Lung (tissue), 12 donors: ENCODE results near the gene WFS1. TPM values are rescaled to one million over a fixed set of nuclear protein-coding genes. Genes with fewer than 3 reads are reported as not detected.

Experiments used
- ATAC-seq: fragments of 200-7000 bp; cut with Tn5 transposase; one replicate; pipeline ENCODE4 v1.9.1; 2020; ENCODE audit warnings: moderate number of reproducible peaks; ENCODE audit not compliant: insufficient read depth, low FRiP score
- DNase-seq, 3 donors: peaks; one replicate each; pipeline ENCODE4 v3.0.0-alpha.2; 2013 to 2017
- H3K27ac ChIP-seq, 2 donors: one replicate each; pipeline ENCODE4 v1.5.1; 2013; ENCODE audit warnings: mild to moderate bottlenecking in 2 of 2, moderate library complexity in 2 of 2, control low read depth in 1 of 2, inconsistent platforms in 1 of 2, low read depth in 1 of 2, low read length in 1 of 2
- H3K27me3 ChIP-seq, 3 donors: one replicate each; pipeline ENCODE4 v1.5.1; 2013; ENCODE audit warnings: low read length in 2 of 3; ENCODE audit not compliant: control insufficient read depth in 3 of 3, insufficient read depth in 3 of 3
- H3K36me3 ChIP-seq, 4 donors: one replicate each; pipeline ENCODE4 v1.5.1; 2013; ENCODE audit warnings: low read length in 4 of 4, mild to moderate bottlenecking in 1 of 4, moderate library complexity in 1 of 4; ENCODE audit not compliant: control insufficient read depth in 4 of 4, insufficient read depth in 4 of 4
- H3K4me1 ChIP-seq, 5 donors: one replicate each; pipeline ENCODE4 v1.5.1; 2013; ENCODE audit warnings: low read length in 5 of 5, mild to moderate bottlenecking in 2 of 5, moderate library complexity in 1 of 5; ENCODE audit not compliant: control insufficient read depth in 5 of 5, insufficient read depth in 5 of 5
- H3K4me3 ChIP-seq: one replicate; pipeline ENCODE4 v1.5.1; 2013; ENCODE audit warnings: mild to moderate bottlenecking, control low read depth, moderate library complexity
- H3K9ac ChIP-seq, 2 donors: one replicate each; pipeline ENCODE4 v1.5.1; 2013; ENCODE audit warnings: low read length in 2 of 2, control low read depth in 1 of 2; ENCODE audit not compliant: insufficient read depth in 1 of 2
- H3K9me3 ChIP-seq, 4 donors: one replicate each; pipeline ENCODE4 v1.5.1; 2013; ENCODE audit warnings: low read length in 3 of 4, mild to moderate bottlenecking in 1 of 4, moderate library complexity in 1 of 4; ENCODE audit not compliant: control insufficient read depth in 4 of 4, insufficient read depth in 3 of 4
- WGBS, 2 donors: extraction: QIAGEN DNeasy Blood & Tissue Kit; methylation state at CpG; one replicate each; pipeline ENCODE4 v1.1.7; 2013; 5-methylcytosine and 5-hydroxymethylcytosine counted together
- polyA plus RNA-seq, 2 donors: library from polyadenylated mRNA; stranded (reverse); fragments of 200-250 nt; gene quantifications; one replicate each; pipeline ENCODE4 v1.2.1, GENCODE V29; 2013
- total RNA-seq, 2 donors: library from RNA; depleted of rRNA in 1 of 2; stranded (reverse); fragments of >200 nt in 1 of 2; gene quantifications; one replicate each; pipeline ENCODE4 v1.2.1, GENCODE V29; 2014 to 2021
- TF ChIP-seq, protein P1 (sequence below): IDR thresholded peaks from 2 replicates; pipeline ENCODE4 v1.5.1; 2012; ENCODE audit warnings: mild to moderate bottlenecking; ENCODE audit errors: control extremely low read depth, extremely low read depth
- donor health status: control.
- donor health status: control.
- donor health status: Bipolar disorder and iron deficiency.
- donor health status: healthy.
- donor health status: DM: yes; HTN: yes; CAD: no.

The WFS1 gene
- total and polyA plus RNA-seq, 4 donors, result 26.5 to 76.0 (median 30.2) TPM

DNA sequence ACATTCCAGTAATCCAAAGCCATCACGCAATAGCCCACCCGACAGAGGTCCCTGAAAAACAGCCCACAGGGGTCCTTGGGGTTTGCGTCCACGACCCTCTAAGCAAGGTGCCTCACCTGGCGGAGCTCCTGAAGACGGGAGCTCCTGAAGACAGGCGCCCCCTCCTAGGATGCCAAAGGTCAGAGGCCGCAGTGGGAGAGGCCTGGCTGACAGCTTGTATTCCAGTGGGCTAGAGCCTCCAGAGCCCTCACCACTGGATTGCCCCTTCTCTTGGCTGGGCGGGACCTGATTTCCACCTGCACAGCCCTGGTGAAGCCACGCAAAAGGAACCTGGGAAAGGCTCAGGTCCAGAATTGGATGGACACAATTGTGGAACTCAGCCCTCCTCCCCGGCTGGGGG, 29.7 kb upstream of the WFS1 start:
- DNase-seq, result no peak
- Histone ChIP-seq H3K9me3 (peaks cover 0 to 13% (median 2%) of the 10 kb centered on the region in 4 donors), H3K4me3 (no peak overlapping the region), H3K27ac (no peak overlapping the region), H3K27me3 (peaks cover 3 to 31% (median 8%) of the 10 kb centered on the region in 3 donors), H3K36me3 (no peaks in the 10 kb centered on the region), H3K4me1 (no peaks in the 10 kb centered on the region), H3K9ac (no peak overlapping the region)
- TF ChIP-seq, protein P1, sequence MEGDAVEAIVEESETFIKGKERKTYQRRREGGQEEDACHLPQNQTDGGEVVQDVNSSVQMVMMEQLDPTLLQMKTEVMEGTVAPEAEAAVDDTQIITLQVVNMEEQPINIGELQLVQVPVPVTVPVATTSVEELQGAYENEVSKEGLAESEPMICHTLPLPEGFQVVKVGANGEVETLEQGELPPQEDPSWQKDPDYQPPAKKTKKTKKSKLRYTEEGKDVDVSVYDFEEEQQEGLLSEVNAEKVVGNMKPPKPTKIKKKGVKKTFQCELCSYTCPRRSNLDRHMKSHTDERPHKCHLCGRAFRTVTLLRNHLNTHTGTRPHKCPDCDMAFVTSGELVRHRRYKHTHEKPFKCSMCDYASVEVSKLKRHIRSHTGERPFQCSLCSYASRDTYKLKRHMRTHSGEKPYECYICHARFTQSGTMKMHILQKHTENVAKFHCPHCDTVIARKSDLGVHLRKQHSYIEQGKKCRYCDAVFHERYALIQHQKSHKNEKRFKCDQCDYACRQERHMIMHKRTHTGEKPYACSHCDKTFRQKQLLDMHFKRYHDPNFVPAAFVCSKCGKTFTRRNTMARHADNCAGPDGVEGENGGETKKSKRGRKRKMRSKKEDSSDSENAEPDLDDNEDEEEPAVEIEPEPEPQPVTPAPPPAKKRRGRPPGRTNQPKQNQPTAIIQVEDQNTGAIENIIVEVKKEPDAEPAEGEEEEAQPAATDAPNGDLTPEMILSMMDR, result no peak
- 79 to 83% methylated on average over 11 of the region's 11 CpGs for WGBS, 2 donors
- ATAC-seq, result no peak

DNA sequence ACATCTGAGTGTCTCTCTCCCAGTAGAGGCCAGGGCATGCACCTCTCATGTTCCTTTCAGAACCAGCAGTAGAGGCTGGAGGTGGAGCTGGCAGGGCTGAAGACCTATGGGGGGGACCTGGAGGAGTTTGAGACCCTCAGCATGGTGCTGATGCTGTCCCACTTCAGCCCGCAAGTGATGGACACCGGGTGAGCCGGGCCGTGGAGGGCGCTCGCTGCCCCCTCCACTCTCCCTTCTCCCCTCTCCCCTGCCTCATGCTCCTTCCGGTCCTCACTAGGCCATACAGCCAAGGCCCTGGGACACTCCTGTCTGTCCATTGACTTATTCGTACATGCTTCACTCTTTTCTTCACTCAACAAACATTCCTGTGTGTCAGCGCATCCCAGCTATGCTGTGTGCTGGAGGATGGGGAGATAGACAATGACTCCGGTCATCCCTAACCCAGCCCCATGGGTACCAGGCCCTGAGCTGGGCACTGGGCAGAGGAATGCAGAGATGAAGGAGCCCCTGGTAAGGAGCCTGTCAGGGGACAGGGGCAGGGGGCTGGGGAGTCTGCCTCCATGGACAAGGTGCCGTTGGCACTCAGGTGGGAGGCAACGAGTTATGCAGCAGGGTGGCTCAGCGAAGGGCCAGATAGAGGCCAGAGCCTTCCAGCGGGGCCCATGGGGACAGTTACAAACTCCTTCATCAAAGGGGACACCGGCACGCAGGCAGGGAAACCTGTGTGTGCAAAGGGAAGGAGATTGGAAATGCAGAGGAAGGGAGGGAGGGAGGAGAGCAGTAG, 28.4 kb upstream of the WFS1 start:
- TF ChIP-seq, protein P1, result no peak
- H3K9ac ChIP-seq, result no peak overlapping the region
- H3K4me1 ChIP-seq, result peaks cover 0 to 6% (median 0%) of the 10 kb centered on the region in 5 donors
- H3K36me3 ChIP-seq, result no peaks in the 10 kb centered on the region
- no peak overlapping the region for H3K27ac ChIP-seq
- H3K9me3 ChIP-seq, result peaks cover 0 to 13% (median 2%) of the 10 kb centered on the region in 4 donors
- H3K4me3 ChIP-seq, result no peak overlapping the region
- 83 to 89% methylated on average over 16 of the region's 16 CpGs for WGBS, 2 donors
- ATAC-seq (no peak), DNase-seq (no peak)
- peaks cover 8 to 34% (median 9%) of the 10 kb centered on the region in 3 donors for H3K27me3 ChIP-seq

DNA sequence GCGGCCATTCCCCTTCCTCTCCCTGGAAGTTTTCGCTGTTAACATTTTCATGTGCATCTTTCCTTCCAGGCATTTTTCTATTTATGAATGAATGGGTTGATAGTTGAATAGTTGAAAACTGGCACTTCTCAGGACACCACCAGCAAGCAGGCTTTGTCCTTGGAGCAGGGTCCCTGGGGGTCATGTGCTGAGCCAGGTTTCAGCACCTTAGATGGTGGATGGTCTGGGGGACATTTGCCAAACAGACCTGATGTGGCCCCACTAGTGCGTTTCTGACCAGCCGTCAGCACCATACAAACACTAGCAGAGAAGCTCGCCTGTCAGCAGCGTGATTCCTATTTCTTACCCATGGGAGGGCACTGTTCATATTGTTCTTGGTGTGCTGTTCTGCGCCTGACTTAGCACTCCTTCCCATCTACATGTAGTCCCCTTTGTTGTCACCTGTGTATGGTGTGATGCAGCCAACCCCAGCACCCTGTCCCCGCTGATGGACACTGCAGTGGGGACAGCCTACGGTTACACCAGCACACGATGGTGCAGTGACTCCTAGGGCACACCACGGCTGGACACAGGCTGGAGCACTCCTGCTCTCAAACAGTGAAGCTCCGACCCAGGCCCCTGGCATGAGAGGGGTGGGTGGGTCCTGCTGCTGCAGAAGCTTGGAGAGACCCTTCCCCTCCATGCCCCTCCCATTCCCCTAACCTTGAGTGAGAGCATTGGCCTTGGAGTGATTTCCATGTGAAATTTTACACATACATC, 27.2 kb upstream of the WFS1 start:
- 83 to 86% methylated on average over 12 of the region's 12 CpGs for WGBS, 2 donors
- Histone ChIP-seq H3K9ac (no peak overlapping the region), H3K36me3 (no peaks in the 10 kb centered on the region), H3K9me3 (peaks cover 0 to 18% (median 2%) of the 10 kb centered on the region in 4 donors), H3K4me1 (peaks cover 0 to 6% (median 0%) of the 10 kb centered on the region in 5 donors), H3K27me3 (peaks cover 8 to 36% (median 9%) of the 10 kb centered on the region in 3 donors), H3K27ac (no peak overlapping the region), H3K4me3 (no peak overlapping the region)
- ATAC-seq (no peak), DNase-seq (no peak)
- TF ChIP-seq, protein P1, result no peak
